H1 (cell line): ENCODE results near the gene COPZ1. TPM values are rescaled to one million over a fixed set of nuclear protein-coding genes. Genes with fewer than 3 reads are reported as not detected.

Experiments
- CTCF ChIA-PET: fragments of 300-600 bp; sonication (Branson Sonifier 250); formaldehyde crosslinking; loops from one replicate; lab custom pipeline; 2021; ENCODE audit not compliant: partially characterized antibody; lab: Charles Lee
- POLR2A ChIA-PET: fragments of 300-600 bp; sonication (Branson Sonifier 250); formaldehyde crosslinking; loops from one replicate; lab custom pipeline; 2021; ENCODE audit warnings: inconsistent platforms; ENCODE audit not compliant: partially characterized antibody; lab: Charles Lee
- DNase-seq, 2 experiments: peaks; one replicate each; pipeline versions ENCODE4 v3.0.0 to v3.0.0-alpha.2; 2010 to 2022; ENCODE audit warnings: low spot score in 2 of 2, low read depth in 1 of 2, mixed read lengths in 1 of 2
- FAIRE-seq: peaks from 2 replicates; lab custom pipeline; 2011; peaks lifted over from hg19 to GRCh38; lab: Jason Lieb, UNC
- H2AFZ ChIP-seq: 2 replicates; pipeline ENCODE4 v1.8.1; 2012; ENCODE audit warnings: low read length, inconsistent platforms
- H2AK5ac ChIP-seq: 2 replicates; pipeline ENCODE4 v1.6.1; 2013; ENCODE audit warnings: low read depth, low read length
- H2BK120ac ChIP-seq: replicated peaks from 2 replicates; pipeline ENCODE3; 2013; ENCODE audit warnings: low read depth, low read length, inconsistent platforms
- H2BK12ac ChIP-seq: 2 replicates; pipeline ENCODE4 v1.6.1; 2013; ENCODE audit warnings: low read depth, low read length
- H2BK15ac ChIP-seq: 2 replicates; pipeline ENCODE4 v1.6.1; 2013; ENCODE audit warnings: low read length
- H2BK20ac ChIP-seq: 2 replicates; pipeline ENCODE4 v1.6.1; 2013; ENCODE audit warnings: low read length
- H2BK5ac ChIP-seq: 2 replicates; pipeline ENCODE4 v1.6.1; 2013; ENCODE audit warnings: low read depth, low read length
- H3K14ac ChIP-seq: 2 replicates; pipeline ENCODE4 v1.6.1; 2013; ENCODE audit warnings: inconsistent platforms; ENCODE audit not compliant: insufficient read length
- H3K18ac ChIP-seq: 2 replicates; pipeline ENCODE4 v1.6.1; 2013; ENCODE audit warnings: low read length; ENCODE audit errors: extremely low read depth
- H3K23ac ChIP-seq: 2 replicates; pipeline ENCODE4 v1.6.1; 2013; ENCODE audit warnings: inconsistent platforms; ENCODE audit not compliant: insufficient read length
- H3K23me2 ChIP-seq: 2 replicates; pipeline ENCODE4 v1.6.1; 2013; ENCODE audit warnings: low read depth, low read length
- H3K27ac ChIP-seq: 2 replicates; pipeline ENCODE4 v1.6.1; 2011; ENCODE audit warnings: low read depth, low read length, inconsistent platforms
- H3K27me3 ChIP-seq, 4 experiments: replicated peaks in 1 of 4; 1 replicate in 1 of 4; 2 replicates in 3 of 4; pipeline versions ENCODE4 v1.6.1 to v1.8.1; 2011 to 2013; ENCODE audit warnings: low read length in 3 of 4, mild to moderate bottlenecking in 3 of 4, inconsistent platforms in 2 of 4, mixed read lengths in 2 of 4, moderate library complexity in 1 of 4; ENCODE audit not compliant: control insufficient read depth in 3 of 4, insufficient read depth in 3 of 4; ENCODE audit errors: extremely low read depth in 1 of 4
- H3K36me3 ChIP-seq, 4 experiments: 2 replicates each; pipeline versions ENCODE4 v1.6.1 to v1.8.1; 2011 to 2013; ENCODE audit warnings: mild to moderate bottlenecking in 4 of 4, low read length in 3 of 4, moderate library complexity in 2 of 4, control low read depth in 1 of 4, inconsistent platforms in 1 of 4; ENCODE audit not compliant: insufficient read depth in 4 of 4, control insufficient read depth in 2 of 4
- H3K4ac ChIP-seq: replicated peaks from 2 replicates; pipeline ENCODE3; 2013; ENCODE audit warnings: low read length, low read depth, mixed read lengths, inconsistent platforms; ENCODE audit not compliant: insufficient read length
- H3K4me1 ChIP-seq, 4 experiments: replicated peaks in 1 of 4; 1 replicate in 1 of 4; 2 replicates in 3 of 4; pipeline versions ENCODE4 v1.6.1 to v1.8.1; 2011 to 2013; ENCODE audit warnings: low read length in 3 of 4, inconsistent platforms in 2 of 4, mixed read lengths in 1 of 4; ENCODE audit not compliant: insufficient read depth in 4 of 4, control insufficient read depth in 3 of 4
- H3K4me2 ChIP-seq, 2 experiments: 2 replicates each; pipeline versions ENCODE4 v1.6.1 to v1.8.1; 2011 to 2013; ENCODE audit warnings: low read depth in 2 of 2, low read length in 2 of 2, control low read depth in 1 of 2, inconsistent platforms in 1 of 2, mild to moderate bottlenecking in 1 of 2; ENCODE audit not compliant: insufficient read depth in 1 of 2
- H3K4me3 ChIP-seq, 4 experiments: fragments of 200-600, 300-600 bp in 1 of 4; sonication (generic), shearing (Covaris generic), sonication (Bioruptor Twin) in 1 of 4; 2 replicates each; pipeline versions ENCODE4 v1.5.1 to v1.8.1; 2011 to 2016; ENCODE audit warnings: low read length in 4 of 4, low read depth in 3 of 4, control low read depth in 2 of 4, inconsistent platforms in 2 of 4, mild to moderate bottlenecking in 2 of 4, mixed read lengths in 1 of 4, moderate library complexity in 1 of 4; ENCODE audit not compliant: insufficient read depth in 2 of 4; ENCODE audit errors: extremely low read depth in 1 of 4
- H3K56ac ChIP-seq: replicated peaks from 2 replicates; pipeline ENCODE3; 2013; ENCODE audit warnings: low read depth, mild to moderate bottlenecking, mixed read lengths, low read length, inconsistent platforms; ENCODE audit not compliant: insufficient read length
- H3K79me1 ChIP-seq: 2 replicates; pipeline ENCODE4 v1.6.1; 2013; ENCODE audit warnings: low read depth, low read length, control low read depth
- H3K79me2 ChIP-seq, 2 experiments: 2 replicates each; pipeline versions ENCODE4 v1.6.1 to v1.8.1; 2012 to 2013; ENCODE audit warnings: low read length in 2 of 2, mild to moderate bottlenecking in 2 of 2, inconsistent platforms in 1 of 2; ENCODE audit not compliant: insufficient read depth in 2 of 2, control insufficient read depth in 1 of 2
- H3K9ac ChIP-seq, 4 experiments: replicated peaks in 1 of 4; 1 replicate in 1 of 4; 2 replicates in 3 of 4; pipeline versions ENCODE4 v1.6.1 to v1.8.1; 2011 to 2013; ENCODE audit warnings: low read depth in 3 of 4, low read length in 3 of 4, control low read depth in 2 of 4, mild to moderate bottlenecking in 2 of 4, moderate library complexity in 2 of 4, inconsistent platforms in 1 of 4; ENCODE audit errors: extremely low read depth in 1 of 4
- H3K9me3 ChIP-seq, 2 experiments: 2 replicates each; pipeline versions ENCODE4 v1.6.1 to v1.8.1; 2012 to 2013; ENCODE audit warnings: mild to moderate bottlenecking in 2 of 2, moderate library complexity in 2 of 2, control low read depth in 1 of 2, inconsistent platforms in 1 of 2, low read depth in 1 of 2, low read length in 1 of 2, mixed read lengths in 1 of 2; ENCODE audit not compliant: insufficient read depth in 2 of 2
- H4K20me1 ChIP-seq, 2 experiments: replicated peaks in 1 of 2; 2 replicates each; pipeline versions ENCODE3 to v1.8.1; 2011 to 2013; ENCODE audit warnings: inconsistent platforms in 2 of 2, low read length in 2 of 2, mild to moderate bottlenecking in 1 of 2; ENCODE audit not compliant: insufficient read depth in 2 of 2, control insufficient read depth in 1 of 2
- H4K5ac ChIP-seq: 2 replicates; pipeline ENCODE4 v1.6.1; 2013; ENCODE audit warnings: low read length, low read depth, mixed read lengths, inconsistent platforms; ENCODE audit not compliant: insufficient read length
- H4K8ac ChIP-seq: 2 replicates; pipeline ENCODE4 v1.8.0; 2013; ENCODE audit warnings: mild to moderate bottlenecking, moderate library complexity, low read length, inconsistent platforms; ENCODE audit not compliant: insufficient read depth; ENCODE audit errors: extremely low read depth
- H4K91ac ChIP-seq: replicated peaks from 2 replicates; pipeline ENCODE3; 2013; ENCODE audit warnings: low read length, mixed read lengths, inconsistent platforms; ENCODE audit not compliant: insufficient read length
- CTBP2 ChIP-seq: IDR thresholded peaks from 2 replicates; pipeline ENCODE4 v1.7.0; 2011; ENCODE audit warnings: borderline replicate concordance, mild to moderate bottlenecking, moderate library complexity, mixed read lengths, low read length; ENCODE audit not compliant: insufficient read depth, insufficient read length
- FOSL1 ChIP-seq: IDR thresholded peaks from 2 replicates; pipeline ENCODE4 v1.6.1; 2011; ENCODE audit warnings: mild to moderate bottlenecking, low read depth, low read length, moderate library complexity; ENCODE audit not compliant: insufficient read depth
- WGBS, 2 experiments: shearing (Covaris generic) in 1 of 2; methylation state at CpG; one replicate each; pipeline versions ENCODE4 v1.1.6 to v1.1.7; 2013 to 2015; ENCODE audit warnings: low lambda C conversion rate in 2 of 2, mixed read lengths in 2 of 2, inconsistent platforms in 1 of 2, low coverage in 1 of 2, missing lambda C conversion rate in 1 of 2; ENCODE audit not compliant: insufficient replicate concordance in 2 of 2, insufficient coverage in 1 of 2, insufficient read length in 1 of 2; ENCODE audit errors: extremely low coverage in 1 of 2, missing lambda C conversion rate in 1 of 2; 5-methylcytosine and 5-hydroxymethylcytosine counted together
- polyA plus RNA-seq, 7 experiments: library from polyadenylated mRNA; depleted of rRNA in 3 of 7; stranded (reverse) in 5 of 7; unstranded in 2 of 7; fragments of >200 nt in 5 of 7; fragments of 200-250 nt in 2 of 7; gene quantifications; 1 replicate in 5 of 7; 2 replicates in 1 of 7; 4 replicates in 1 of 7; pipeline versions ENCODE4 v1.2.1 to v1.2.3, GENCODE V29; 2011 to 2013; ENCODE audit warnings: missing spikeins in 2 of 7, mixed read lengths in 2 of 7
- total RNA-seq: library from RNA; stranded (reverse); fragmentation: NEBNext Ultra II Directional; extraction: Animal tissue kit (Norgen Biotek cat#: 25700); gene quantifications from 2 replicates; pipeline ENCODE4 v1.2.1, GENCODE V29; 2021
- TF ChIP-seq, protein P1 (sequence below): IDR thresholded peaks from 2 replicates; pipeline ENCODE4 v1.6.1; 2012; ENCODE audit warnings: low read length, inconsistent platforms

Gene COPZ1
- total and polyA plus RNA-seq, 2 of the 8 experiments (the other 6 are each of a cell fraction or from before 2014, with no cell fraction given), result 103 to 133 TPM

DNA sequence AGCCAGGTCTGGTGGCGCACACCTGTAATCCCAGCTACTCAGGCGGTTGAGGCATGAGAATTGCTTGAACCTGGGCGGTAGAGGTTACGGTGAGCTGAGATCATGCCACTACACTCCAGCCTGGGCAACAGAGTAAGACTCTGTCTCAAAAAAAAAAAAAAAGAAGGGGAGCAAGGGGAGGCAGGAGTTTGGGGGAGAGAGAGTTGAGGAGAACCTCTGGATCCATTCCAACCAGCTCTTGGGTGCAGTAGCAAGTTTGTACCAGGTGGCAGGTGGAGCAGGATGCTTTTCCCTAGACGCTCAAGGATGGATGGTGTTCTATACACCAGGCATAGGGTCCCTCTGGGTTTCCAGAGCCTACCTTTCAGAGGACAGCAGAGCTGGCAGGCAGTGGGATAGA lies 26.0 kb upstream of the COPZ1 start:
- CTCF ChIA-PET, result interaction anchor here (0.6 to 14.9 kb wide), 18 partner anchors 7 to 249 kb away, joined by 3 to 618 read pairs (median 6); partner anchors contain the start of gene COPZ1
- Histone ChIP-seq H2AFZ (no peak overlapping the region), H3K9me3 (no peaks in the 10 kb centered on the region), H4K8ac (no peak overlapping the region), H2BK15ac (no peak overlapping the region), H3K79me1 (no peaks in the 10 kb centered on the region), H2BK120ac (no peak overlapping the region), H2BK20ac (no peak overlapping the region), H3K79me2 (no peaks in the 10 kb centered on the region), H3K4me1 (peaks cover 7 to 26% (median 16%) of the 10 kb centered on the region in 4 experiments; a peak in 6 of 7 replicates), H3K23ac (no peak overlapping the region), H3K4me3 (no peak overlapping the region), H3K4ac (no peak overlapping the region), H4K5ac (no peak overlapping the region), H4K20me1 (no peaks in the 10 kb centered on the region), H3K23me2 (peaks cover 6% of the 10 kb centered on the region; the same call in 1 of the 2 replicates), H2BK5ac (no peak overlapping the region), H3K14ac (no peak overlapping the region), H3K36me3 (no peaks in the 10 kb centered on the region; a peak in 1 of 8 replicates), H3K9ac (no peak overlapping the region), H3K56ac (no peak overlapping the region), H3K4me2 (no peak overlapping the region), H3K27ac (no peak overlapping the region), H3K18ac (no peak overlapping the region), H4K91ac (no peak overlapping the region), H2AK5ac (no peak overlapping the region), H2BK12ac (no peak overlapping the region), H3K27me3 (peaks cover 0 to 7% (median 0%) of the 10 kb centered on the region in 4 experiments; a peak in 1 of 7 replicates)
- 87% methylated on average over 4 of the region's 5 CpGs; no CpG with 5 or more reads in 1 of the 2 experiments for WGBS, 2 experiments
- DNase-seq (no peak), FAIRE-seq (no peak)
- POLR2A ChIA-PET, result interaction anchor here (0.8 to 4.8 kb wide), 14 partner anchors 10 to 60 kb away, joined by 3 to 105 read pairs (median 6); partner anchors contain the start of genes CBX5, COPZ1 and HNRNPA1
- TF ChIP-seq CTBP2 (no peak), FOSL1 (no peak)
- TF ChIP-seq, protein P1, sequence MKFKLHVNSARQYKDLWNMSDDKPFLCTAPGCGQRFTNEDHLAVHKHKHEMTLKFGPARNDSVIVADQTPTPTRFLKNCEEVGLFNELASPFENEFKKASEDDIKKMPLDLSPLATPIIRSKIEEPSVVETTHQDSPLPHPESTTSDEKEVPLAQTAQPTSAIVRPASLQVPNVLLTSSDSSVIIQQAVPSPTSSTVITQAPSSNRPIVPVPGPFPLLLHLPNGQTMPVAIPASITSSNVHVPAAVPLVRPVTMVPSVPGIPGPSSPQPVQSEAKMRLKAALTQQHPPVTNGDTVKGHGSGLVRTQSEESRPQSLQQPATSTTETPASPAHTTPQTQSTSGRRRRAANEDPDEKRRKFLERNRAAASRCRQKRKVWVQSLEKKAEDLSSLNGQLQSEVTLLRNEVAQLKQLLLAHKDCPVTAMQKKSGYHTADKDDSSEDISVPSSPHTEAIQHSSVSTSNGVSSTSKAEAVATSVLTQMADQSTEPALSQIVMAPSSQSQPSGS, result no peak
